ENCODE results near the gene ZNF263. TPM values are rescaled to one million over a fixed set of nuclear protein-coding genes. Genes with fewer than 3 reads are reported as not detected.

Gene ZNF263
- total RNA-seq (2021) (30.0 and 34.8 TPM in 2 replicates), Bru-seq, nascent RNA (percentile 63 among the genes with signal in this experiment), BruChase-seq, experiment 1, labeled RNA remaining after a 2-hour chase (percentile 70 among the genes with signal in this experiment), BruChase-seq, experiment 2, labeled RNA remaining after a 6-hour chase (percentile 55 among the genes with signal in this experiment)
- long read RNA-seq, transcript ZNF263-205 (2 exons, 1,139 nt): minor isoform, 15 of 62 reads
- long read RNA-seq, transcript ZNF263-208 (3 exons, 851 nt): major isoform, 16 of 62 reads
- long read RNA-seq, transcript ZNF263-201 (6 exons, 3,830 nt): minor isoform, 7 of 62 reads
- long read RNA-seq, partial matches to known transcripts: 6 of 62 reads
- long read RNA-seq, other reads (novel, unspliced or antisense): 18 of 62 reads

DNA sequence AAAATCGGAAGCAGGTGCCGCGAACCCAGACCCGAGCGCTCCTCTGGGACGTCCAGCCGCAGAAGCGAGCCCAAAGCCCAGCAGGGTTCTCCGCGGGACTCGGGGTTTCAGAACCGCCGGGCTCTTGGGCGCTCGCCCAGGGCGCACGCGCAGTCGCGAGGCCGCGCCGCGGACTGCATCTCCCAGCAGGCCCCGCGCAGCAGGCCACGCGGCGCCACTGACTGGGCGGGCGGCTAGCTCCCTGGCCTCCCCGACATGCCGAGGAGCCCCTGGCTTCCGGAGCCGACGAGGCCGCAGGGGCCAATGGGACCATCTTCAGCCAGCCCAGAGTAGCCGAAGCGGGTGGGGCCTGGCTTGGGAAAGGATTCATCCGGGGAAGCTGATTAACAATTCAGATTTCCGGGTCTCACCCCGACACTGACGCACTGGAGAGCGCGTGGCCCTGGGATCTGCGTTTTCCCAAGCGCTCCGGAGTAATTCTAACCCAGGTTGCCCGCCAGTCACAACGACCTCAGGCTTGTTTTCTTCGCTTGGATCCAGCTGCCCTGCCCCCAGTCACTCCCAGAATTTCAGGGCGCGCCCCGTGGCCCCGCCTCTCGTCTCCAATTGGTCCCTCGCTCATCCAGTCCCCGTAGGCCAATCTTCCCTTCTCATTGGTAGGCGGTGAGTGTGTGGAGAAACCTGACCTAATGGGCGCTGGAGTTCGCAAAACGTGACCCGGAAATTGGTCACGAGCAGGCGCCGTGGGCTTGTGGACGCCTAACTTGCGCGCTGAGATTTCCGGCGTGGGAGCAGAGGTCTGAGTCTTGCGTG, at the start of gene ZNF263:
Gene ZNF263 (plus strand): TSS at position 762 of the 813 bp plus-strand sequence. CDS start 328 bp downstream, outside the sequence.
- Histone ChIP-seq H3K27ac (ENCODE audit: low read depth, low read length, poor library complexity, severe bottlenecking) (peak within 1 kb of the TSS; percentile 99), H3K4me3 (ENCODE audit: low read depth, low read length, poor library complexity, severe bottlenecking) (peak within 1 kb of the TSS; percentile 71), H3K36me3 (ENCODE audit: insufficient read depth, low read length, poor library complexity, severe bottlenecking) (peaks cover 29% of the 10 kb centered on the region), H3K4me1 (ENCODE audit: insufficient read depth, low read length, poor library complexity, severe bottlenecking) (peaks cover 4% of the 10 kb centered on the region), H3K27me3 (replicated peaks; ENCODE audit: insufficient read depth, low read depth, low read length, poor library complexity) (no peaks in the 10 kb centered on the region), H3K9me3 (ENCODE audit: low read depth, low read length, poor library complexity, severe bottlenecking) (peaks cover 10% of the 10 kb centered on the region)
- ChIA-PET CTCF (no interaction called here), POLR2A (ENCODE audit: low non-redundant PET) (no interaction called here)
- DNase-seq (ENCODE audit: low spot score): peak; percentile 98
- no TSS peak for BruUV-seq (replicated peaks)
- intact Hi-C loops (cut with micrococcal nuclease; ENCODE audit: unreplicated experiment): loop anchor here (2.0 kb wide), 1 partner anchor 18 kb away; no protein-coding TSS in a partner anchor
- TF ChIP-seq CTCF (conservative IDR thresholded peaks at IDR 0.05; ENCODE audit: low read depth, low read length) (no peak), EZH2 (IDR thresholded peaks at IDR 0.05; ENCODE audit: borderline replicate concordance, low read depth, low read length, poor library complexity, severe bottlenecking) (no peak)

- DNase-seq (ENCODE audit: low spot score): no peak
- Histone ChIP-seq H3K4me3 (ENCODE audit: low read depth, low read length, poor library complexity, severe bottlenecking) (peak overlapping the region; percentile 97), H3K9me3 (ENCODE audit: low read depth, low read length, poor library complexity, severe bottlenecking) (peaks cover 9% of the 10 kb centered on the region), H3K27me3 (replicated peaks; ENCODE audit: insufficient read depth, low read depth, low read length, poor library complexity) (no peaks in the 10 kb centered on the region), H3K27ac (ENCODE audit: low read depth, low read length, poor library complexity, severe bottlenecking) (peak overlapping the region; percentile 96), H3K36me3 (ENCODE audit: insufficient read depth, low read length, poor library complexity, severe bottlenecking) (peaks cover 38% of the 10 kb centered on the region), H3K4me1 (ENCODE audit: insufficient read depth, low read length, poor library complexity, severe bottlenecking) (peaks cover 3% of the 10 kb centered on the region)
- intact Hi-C loops (cut with micrococcal nuclease; ENCODE audit: unreplicated experiment): no loop called here
- no peak for TF ChIP-seq CTCF (conservative IDR thresholded peaks at IDR 0.05; ENCODE audit: low read depth, low read length)
- TF ChIP-seq EZH2 (IDR thresholded peaks at IDR 0.05; ENCODE audit: borderline replicate concordance, low read depth, low read length, poor library complexity, severe bottlenecking): no peak
- BruUV-seq (replicated peaks): no TSS peak
- POLR2A ChIA-PET (ENCODE audit: low non-redundant PET): interaction anchor here (0.6 kb wide), 1 partner anchor 203 kb away, joined by 3 read pairs; no protein-coding TSS in a partner anchor
- CTCF ChIA-PET: interaction anchor here (0.6 kb wide), 1 partner anchor 32 kb away, joined by 3 read pairs; no protein-coding TSS in a partner anchor
Measured at GRCh38 chr16:3234543-3234856, 48.8 kb upstream of the ZNF263 start.

DNA sequence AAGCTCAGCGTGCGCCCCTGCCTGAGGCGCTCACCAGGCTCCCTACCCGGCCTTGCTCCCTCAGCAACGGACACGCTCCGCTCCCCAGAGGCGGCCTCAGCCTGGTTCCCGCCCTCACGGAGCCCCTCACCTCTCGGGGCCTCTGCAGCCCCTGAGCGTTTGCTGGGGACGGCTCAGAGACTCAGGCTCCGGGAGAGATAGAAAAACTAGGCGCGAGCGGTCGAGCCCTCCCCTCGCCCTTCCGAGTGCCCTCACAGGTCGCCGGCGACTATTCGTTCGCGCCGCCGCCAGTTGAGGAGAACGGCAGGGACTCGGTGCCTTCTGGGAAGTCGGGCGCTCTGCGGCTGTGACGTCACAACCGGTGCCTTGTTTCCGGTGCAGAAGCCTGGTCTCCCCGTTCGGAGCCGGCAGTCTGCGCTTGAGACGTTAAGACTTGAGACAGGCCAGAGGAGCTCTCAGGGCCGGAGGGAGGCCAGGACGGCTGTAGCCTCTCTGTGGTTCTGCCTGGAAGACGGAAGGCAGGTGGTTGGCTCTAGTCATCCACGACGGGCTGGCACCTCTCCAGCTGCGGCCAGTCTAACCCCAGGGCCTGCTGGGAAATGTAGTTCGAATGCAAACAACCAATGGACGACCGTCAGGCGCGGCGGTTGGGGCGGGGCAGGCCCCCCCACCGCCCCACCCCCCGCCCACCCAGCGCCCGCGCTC, 48.3 kb upstream of the ZNF263 start, which contains the start of gene ZNF200:
Gene ZNF200 (minus strand): TSS at position 302 of the 705 bp plus-strand sequence. CDS start 1,403 bp downstream, outside the sequence.
- Histone ChIP-seq H3K36me3 (ENCODE audit: insufficient read depth, low read length, poor library complexity, severe bottlenecking) (peaks cover 33% of the 10 kb centered on the region), H3K27ac (ENCODE audit: low read depth, low read length, poor library complexity, severe bottlenecking) (peak within 1 kb of the TSS; percentile 96), H3K27me3 (replicated peaks; ENCODE audit: insufficient read depth, low read depth, low read length, poor library complexity) (no peaks in the 10 kb centered on the region), H3K9me3 (ENCODE audit: low read depth, low read length, poor library complexity, severe bottlenecking) (peaks cover 9% of the 10 kb centered on the region), H3K4me3 (ENCODE audit: low read depth, low read length, poor library complexity, severe bottlenecking) (peak within 1 kb of the TSS; percentile 97), H3K4me1 (ENCODE audit: insufficient read depth, low read length, poor library complexity, severe bottlenecking) (peaks cover 3% of the 10 kb centered on the region)
- intact Hi-C loops (cut with micrococcal nuclease; ENCODE audit: unreplicated experiment): no loop called here
- no peak for TF ChIP-seq EZH2 (IDR thresholded peaks at IDR 0.05; ENCODE audit: borderline replicate concordance, low read depth, low read length, poor library complexity, severe bottlenecking)
- TF ChIP-seq CTCF (conservative IDR thresholded peaks at IDR 0.05; ENCODE audit: low read depth, low read length): no peak
- ChIA-PET CTCF (interaction anchor here (0.6 kb wide), 1 partner anchor 31 kb away, joined by 3 read pairs; no protein-coding TSS in a partner anchor), POLR2A (ENCODE audit: low non-redundant PET) (interaction anchor here (0.6 kb wide), 1 partner anchor 203 kb away, joined by 3 read pairs; no protein-coding TSS in a partner anchor)
- peak; percentile 96 for DNase-seq (ENCODE audit: low spot score)
- BruUV-seq (replicated peaks): no TSS peak
